HepG2 (cell line): ENCODE results near the gene KIF13A.

ENCODE experiments used
- ELF1 ChIP-seq: sonication (generic); formaldehyde crosslinking; IDR thresholded peaks from 2 replicates; pipeline ENCODE4 v1.4.0; 2020; ENCODE audit warnings: missing genetic modification reagents
- EP300 ChIP-seq, 3 experiments: sonication (generic) in 1 of 3; formaldehyde crosslinking in 1 of 3; IDR thresholded peaks; 2 replicates each; pipeline versions ENCODE4 v1.5.1 to v1.6.1; 2011 to 2020; ENCODE audit warnings: low read depth in 2 of 3, low read length in 2 of 3, borderline replicate concordance in 1 of 3, improper control_type of control experiment in 1 of 3, mild to moderate bottlenecking in 1 of 3, missing genetic modification reagents in 1 of 3, moderate library complexity in 1 of 3
- FOXC1 ChIP-seq: sonication (generic); formaldehyde crosslinking; IDR thresholded peaks from 2 replicates; pipeline ENCODE4 v1.8.0; 2022; ENCODE audit warnings: mild to moderate bottlenecking, missing genetic modification reagents, borderline replicate concordance
- JUND ChIP-seq: sonication (generic); formaldehyde crosslinking; IDR thresholded peaks from 2 replicates; pipeline ENCODE4 v1.8.0; 2022; ENCODE audit warnings: mild to moderate bottlenecking, missing genetic modification reagents
- MXI1 ChIP-seq: IDR thresholded peaks from 3 replicates; pipeline ENCODE4 v1.6.1; 2012; ENCODE audit warnings: low read depth, low read length, inconsistent platforms, borderline replicate concordance
- POLR2A ChIP-seq, 2 experiments: IDR thresholded peaks; 2 replicates each; pipeline ENCODE4 v1.6.1; 2011; ENCODE audit warnings: low read depth in 2 of 2, low read length in 2 of 2, mild to moderate bottlenecking in 1 of 2, moderate library complexity in 1 of 2; ENCODE audit not compliant: insufficient read depth in 1 of 2
- RFXANK ChIP-seq: IDR thresholded peaks from 2 replicates; pipeline ENCODE4 v1.6.1; 2016
- TBP ChIP-seq: sonication (generic); formaldehyde crosslinking; IDR thresholded peaks from 2 replicates; pipeline ENCODE4 v1.5.0; 2020; ENCODE audit warnings: missing genetic modification reagents
- ZNF510 ChIP-seq: sonication (generic); formaldehyde crosslinking; IDR thresholded peaks from 2 replicates; pipeline ENCODE4 v1.4.0; 2020; ENCODE audit warnings: low read depth, mild to moderate bottlenecking, missing genetic modification reagents
- TF ChIP-seq, protein P1 (sequence below): IDR thresholded peaks from 2 replicates; pipeline ENCODE4 v1.6.1; 2016; ENCODE audit warnings: mild to moderate bottlenecking
- TF ChIP-seq, protein P2 (sequence below): sonication (generic); formaldehyde crosslinking; IDR thresholded peaks from 2 replicates; pipeline ENCODE4 v1.5.0; 2020; ENCODE audit warnings: mild to moderate bottlenecking, missing genetic modification reagents, moderate library complexity

DNA sequence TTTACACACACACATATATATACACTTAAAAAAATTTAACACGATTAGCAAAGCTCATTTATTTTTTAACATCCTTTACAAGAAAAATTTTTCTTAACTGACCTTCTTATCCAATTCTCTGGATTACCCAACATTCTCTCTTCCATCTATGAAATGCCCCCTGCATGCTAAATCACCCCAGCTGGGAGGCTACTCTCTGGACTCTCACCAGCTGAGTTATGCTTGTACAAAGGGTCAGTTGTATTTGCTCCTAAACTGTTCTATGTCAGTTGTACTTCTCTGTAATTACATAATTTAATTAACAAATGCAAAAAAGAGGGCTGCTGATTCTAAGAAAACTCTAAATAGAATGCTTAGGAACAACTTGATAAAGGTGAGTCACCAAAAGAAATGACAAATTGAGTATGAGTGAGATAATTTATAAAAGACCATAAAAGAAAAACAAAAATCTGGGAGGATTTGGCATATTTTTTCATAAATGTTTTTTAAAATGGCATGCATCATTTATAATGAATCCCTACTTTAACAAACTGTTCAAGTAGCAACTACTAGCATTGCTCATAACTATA, 120.5 kb downstream of the KIF13A start:
- TF ChIP-seq MXI1 (no peak), RFXANK (CRISPR knock-in tag) (no peak), ELF1 (CRISPR knock-in tag) (no peak), POLR2A (IDR thresholded peaks at IDR 0.05; ENCODE audit: insufficient read depth in 1 of 2, low read depth in 2 of 2, low read length in 2 of 2) (no peak), JUND (no peak), EP300 (IDR thresholded peaks at IDR 0.05; ENCODE audit: low read depth in 2 of 2, low read length in 2 of 2) (no peak), EP300 (CRISPR knock-in tag; IDR thresholded peaks at IDR 0.05; ENCODE audit: borderline replicate concordance) (no peak), ZNF510 (CRISPR knock-in tag) (no peak), FOXC1 (no peak), TBP (CRISPR knock-in tag) (no peak)
- TF ChIP-seq, protein P1, sequence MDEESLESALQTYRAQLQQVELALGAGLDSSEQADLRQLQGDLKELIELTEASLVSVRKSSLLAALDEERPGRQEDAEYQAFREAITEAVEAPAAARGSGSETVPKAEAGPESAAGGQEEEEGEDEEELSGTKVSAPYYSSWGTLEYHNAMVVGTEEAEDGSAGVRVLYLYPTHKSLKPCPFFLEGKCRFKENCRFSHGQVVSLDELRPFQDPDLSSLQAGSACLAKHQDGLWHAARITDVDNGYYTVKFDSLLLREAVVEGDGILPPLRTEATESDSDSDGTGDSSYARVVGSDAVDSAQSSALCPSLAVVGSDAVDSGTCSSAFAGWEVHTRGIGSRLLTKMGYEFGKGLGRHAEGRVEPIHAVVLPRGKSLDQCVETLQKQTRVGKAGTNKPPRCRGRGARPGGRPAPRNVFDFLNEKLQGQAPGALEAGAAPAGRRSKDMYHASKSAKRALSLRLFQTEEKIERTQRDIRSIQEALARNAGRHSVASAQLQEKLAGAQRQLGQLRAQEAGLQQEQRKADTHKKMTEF: no peak
- TF ChIP-seq, protein P2, sequence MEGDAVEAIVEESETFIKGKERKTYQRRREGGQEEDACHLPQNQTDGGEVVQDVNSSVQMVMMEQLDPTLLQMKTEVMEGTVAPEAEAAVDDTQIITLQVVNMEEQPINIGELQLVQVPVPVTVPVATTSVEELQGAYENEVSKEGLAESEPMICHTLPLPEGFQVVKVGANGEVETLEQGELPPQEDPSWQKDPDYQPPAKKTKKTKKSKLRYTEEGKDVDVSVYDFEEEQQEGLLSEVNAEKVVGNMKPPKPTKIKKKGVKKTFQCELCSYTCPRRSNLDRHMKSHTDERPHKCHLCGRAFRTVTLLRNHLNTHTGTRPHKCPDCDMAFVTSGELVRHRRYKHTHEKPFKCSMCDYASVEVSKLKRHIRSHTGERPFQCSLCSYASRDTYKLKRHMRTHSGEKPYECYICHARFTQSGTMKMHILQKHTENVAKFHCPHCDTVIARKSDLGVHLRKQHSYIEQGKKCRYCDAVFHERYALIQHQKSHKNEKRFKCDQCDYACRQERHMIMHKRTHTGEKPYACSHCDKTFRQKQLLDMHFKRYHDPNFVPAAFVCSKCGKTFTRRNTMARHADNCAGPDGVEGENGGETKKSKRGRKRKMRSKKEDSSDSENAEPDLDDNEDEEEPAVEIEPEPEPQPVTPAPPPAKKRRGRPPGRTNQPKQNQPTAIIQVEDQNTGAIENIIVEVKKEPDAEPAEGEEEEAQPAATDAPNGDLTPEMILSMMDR (CRISPR knock-in tag): no peak
